HepG2 (cell line): Measurements from ENCODE around the gene CORO7. TPM values are rescaled to one million over a fixed set of nuclear protein-coding genes. Genes with fewer than 3 reads are reported as not detected.

Source experiments
- CREM ChIP-seq, 2 experiments: sonication (generic) in 1 of 2; formaldehyde crosslinking in 1 of 2; IDR thresholded peaks; 2 replicates each; pipeline versions ENCODE4 v1.4.0 to v1.6.1; 2016 to 2020; ENCODE audit warnings: antibody characterized with exemption in 1 of 2, mild to moderate bottlenecking in 1 of 2, missing genetic modification reagents in 1 of 2
- DMAP1 ChIP-seq: IDR thresholded peaks from 2 replicates; pipeline ENCODE4 v1.6.1; 2016
- HDAC2 ChIP-seq: sonication (generic); formaldehyde crosslinking; IDR thresholded peaks from 2 replicates; pipeline ENCODE4 v1.4.0; 2020; ENCODE audit warnings: missing genetic modification reagents
- LBX2 ChIP-seq: sonication (generic); formaldehyde crosslinking; IDR thresholded peaks from 2 replicates; pipeline ENCODE4 v1.5.0; 2020; ENCODE audit warnings: missing genetic modification reagents, mild to moderate bottlenecking, borderline replicate concordance
- PBX3 ChIP-seq: sonication (generic); formaldehyde crosslinking; IDR thresholded peaks from 2 replicates; pipeline ENCODE4 v1.8.1; 2023; ENCODE audit warnings: missing genetic modification reagents, inconsistent platforms, borderline replicate concordance
- TBX2 ChIP-seq: sonication (generic); formaldehyde crosslinking; IDR thresholded peaks from 2 replicates; pipeline ENCODE4 v1.5.0; 2020; ENCODE audit warnings: missing genetic modification reagents, mild to moderate bottlenecking, borderline replicate concordance
- ZFP91 ChIP-seq: sonication (generic); formaldehyde crosslinking; IDR thresholded peaks from 2 replicates; pipeline ENCODE4 v1.9.0; 2022; ENCODE audit warnings: missing genetic modification reagents, mild to moderate bottlenecking, borderline replicate concordance
- ZFY ChIP-seq: sonication (generic); formaldehyde crosslinking; IDR thresholded peaks from 2 replicates; pipeline ENCODE4 v1.4.0; 2020; ENCODE audit warnings: missing genetic modification reagents
- ZNF225 ChIP-seq: sonication (generic); formaldehyde crosslinking; IDR thresholded peaks from 2 replicates; pipeline ENCODE4 v1.4.0; 2020; ENCODE audit warnings: mild to moderate bottlenecking, missing genetic modification reagents
- ZNF432 ChIP-seq: sonication (generic); formaldehyde crosslinking; IDR thresholded peaks from 2 replicates; pipeline ENCODE4 v1.5.0; 2020; ENCODE audit warnings: missing genetic modification reagents, mild to moderate bottlenecking, borderline replicate concordance
- ZNF580 ChIP-seq: IDR thresholded peaks from 2 replicates; pipeline ENCODE4 v1.6.1; 2016; ENCODE audit warnings: low read depth, borderline replicate concordance
- ZNF616 ChIP-seq: sonication (generic); formaldehyde crosslinking; IDR thresholded peaks from 2 replicates; pipeline ENCODE4 v1.5.0; 2020; ENCODE audit warnings: low read depth, mild to moderate bottlenecking, missing genetic modification reagents
- ZNF646 ChIP-seq: sonication (generic); formaldehyde crosslinking; IDR thresholded peaks from 2 replicates; pipeline ENCODE4 v1.9.0; 2021; ENCODE audit warnings: mild to moderate bottlenecking, missing genetic modification reagents
- ZNF720 ChIP-seq: sonication (generic); formaldehyde crosslinking; IDR thresholded peaks from 2 replicates; pipeline ENCODE4 v1.4.0; 2020; ENCODE audit warnings: missing genetic modification reagents
- ZNF768 ChIP-seq: sonication (generic); formaldehyde crosslinking; IDR thresholded peaks from 2 replicates; pipeline ENCODE4 v1.4.0; 2020; ENCODE audit warnings: missing genetic modification reagents
- polyA plus RNA-seq, 8 experiments: library from polyadenylated mRNA; depleted of rRNA in 3 of 8; stranded (reverse) in 7 of 8; unstranded in 1 of 8; fragments of >200 nt; fragmentation: Illumina TruSeq in 4 of 8; extraction: Trizol in 4 of 8; gene quantifications; 2 replicates each; pipeline versions ENCODE4 v1.2.1 to v1.2.3, GENCODE V29; 2011 to 2016; ENCODE audit warnings: low read depth in 4 of 8, missing spikeins in 1 of 8, mixed read lengths in 1 of 8; ENCODE audit not compliant: insufficient read depth in 1 of 8
- total RNA-seq, 5 experiments: library from RNA; depleted of rRNA; stranded (reverse); fragments of >200 nt; fragmentation: Illumina TruSeq; extraction: Trizol; gene quantifications; 2 replicates each; pipeline ENCODE4 v1.2.3, GENCODE V29; 2016; ENCODE audit warnings: low read depth in 1 of 5

The CORO7 gene
- total and polyA plus RNA-seq, 2 of the 13 experiments (the other 11 are each of a cell fraction or from before 2014, with no cell fraction given) = 9.9 to 14.3 TPM

- TF ChIP-seq ZNF646 (CRISPR knock-in tag) = no peak
- no peak for TF ChIP-seq ZNF225 (CRISPR knock-in tag)
- TF ChIP-seq ZNF720 (CRISPR knock-in tag) = no peak
- TF ChIP-seq PBX3 = no peak
- TF ChIP-seq ZNF768 (CRISPR knock-in tag) = peak; percentile 66; the same call in 1 of the 2 replicates
- TF ChIP-seq TBX2 = no peak; the same call in 1 of the 2 replicates
- no peak for TF ChIP-seq LBX2 (CRISPR knock-in tag)
- TF ChIP-seq ZFP91 (CRISPR knock-in tag) = peak; percentile 94
- TF ChIP-seq CREM (IDR thresholded peaks at IDR 0.05) = peak; percentile 94
- TF ChIP-seq CREM (CRISPR knock-in tag; IDR thresholded peaks at IDR 0.05) = no peak
- TF ChIP-seq ZNF616 = peak; percentile 75; the same call in 1 of the 2 replicates
- peak; percentile 78 for TF ChIP-seq DMAP1 (CRISPR knock-in tag)
- no peak for TF ChIP-seq ZFY (CRISPR knock-in tag)
- TF ChIP-seq ZNF432 (CRISPR knock-in tag) = no peak
- no peak; the same call in 1 of the 2 replicates for TF ChIP-seq HDAC2 (CRISPR knock-in tag)
- TF ChIP-seq ZNF580 = no peak
Measured at GRCh38 chr16:4425378-4426020, 9.1 kb upstream of the CORO7 start, which contains the start of gene DNAJA3 (continued).
